Lower leg skin (tissue), 3 donors: ENCODE data around the gene SLBP.

Experiments
- POLR2A ChIP-seq, 2 donors: fragments of 450-650 bp; IDR thresholded peaks; one replicate each; pipeline ENCODE4 v1.6.1; 2016 to 2017; ENCODE audit warnings: antibody characterized with exemption in 2 of 2, mild to moderate bottlenecking in 1 of 2, moderate library complexity in 1 of 2
- TF ChIP-seq, protein P1 (sequence below), 3 donors: fragments of 450-650 bp; IDR thresholded peaks; one replicate each; pipeline ENCODE4 v1.5.1; 2016; ENCODE audit warnings: antibody characterized with exemption in 3 of 3, mild to moderate bottlenecking in 3 of 3, moderate library complexity in 2 of 3

DNA sequence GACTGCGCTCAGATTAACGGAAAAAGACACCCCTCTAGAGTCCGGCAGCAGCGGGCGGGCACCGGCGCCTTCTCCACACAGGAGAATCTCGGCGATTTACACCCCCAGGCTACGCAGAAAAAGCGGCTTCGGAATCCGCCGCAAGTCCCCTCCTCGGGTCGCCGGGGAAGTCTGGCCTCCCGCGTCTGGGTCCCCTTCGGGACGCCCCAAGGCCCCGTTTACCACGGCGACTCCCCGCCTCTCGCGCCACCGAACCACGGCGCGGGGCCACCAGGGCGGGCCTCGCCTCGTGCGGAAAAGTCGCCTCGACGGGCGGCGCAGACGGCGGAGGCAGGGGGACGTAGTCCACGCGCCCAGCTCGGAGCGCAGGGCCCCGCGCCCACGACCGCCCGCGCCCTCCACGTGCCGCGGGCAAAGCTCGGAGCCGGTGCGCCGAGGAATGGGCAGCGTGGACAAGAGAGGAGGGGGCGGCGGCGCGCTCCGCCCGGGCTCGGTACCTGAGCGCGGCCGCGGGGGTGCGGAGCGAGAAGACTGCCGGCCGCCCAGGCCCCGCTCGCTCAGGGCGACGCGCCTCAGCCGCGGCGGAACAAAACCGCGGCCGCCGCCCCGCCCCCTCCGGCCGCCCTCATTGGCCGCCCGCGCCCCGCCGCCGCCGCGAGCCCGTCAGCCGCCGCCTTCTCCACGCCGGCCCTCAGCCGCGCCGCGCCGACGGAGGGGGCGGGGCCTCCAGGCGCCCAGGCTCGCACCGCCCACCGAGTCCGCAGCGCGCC is 28.2 kb downstream of the SLBP start, which contains the start of gene FAM53A:
- TF ChIP-seq, protein P1, sequence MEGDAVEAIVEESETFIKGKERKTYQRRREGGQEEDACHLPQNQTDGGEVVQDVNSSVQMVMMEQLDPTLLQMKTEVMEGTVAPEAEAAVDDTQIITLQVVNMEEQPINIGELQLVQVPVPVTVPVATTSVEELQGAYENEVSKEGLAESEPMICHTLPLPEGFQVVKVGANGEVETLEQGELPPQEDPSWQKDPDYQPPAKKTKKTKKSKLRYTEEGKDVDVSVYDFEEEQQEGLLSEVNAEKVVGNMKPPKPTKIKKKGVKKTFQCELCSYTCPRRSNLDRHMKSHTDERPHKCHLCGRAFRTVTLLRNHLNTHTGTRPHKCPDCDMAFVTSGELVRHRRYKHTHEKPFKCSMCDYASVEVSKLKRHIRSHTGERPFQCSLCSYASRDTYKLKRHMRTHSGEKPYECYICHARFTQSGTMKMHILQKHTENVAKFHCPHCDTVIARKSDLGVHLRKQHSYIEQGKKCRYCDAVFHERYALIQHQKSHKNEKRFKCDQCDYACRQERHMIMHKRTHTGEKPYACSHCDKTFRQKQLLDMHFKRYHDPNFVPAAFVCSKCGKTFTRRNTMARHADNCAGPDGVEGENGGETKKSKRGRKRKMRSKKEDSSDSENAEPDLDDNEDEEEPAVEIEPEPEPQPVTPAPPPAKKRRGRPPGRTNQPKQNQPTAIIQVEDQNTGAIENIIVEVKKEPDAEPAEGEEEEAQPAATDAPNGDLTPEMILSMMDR (IDR thresholded peaks at IDR 0.05), result no peak
- no peak for TF ChIP-seq POLR2A (IDR thresholded peaks at IDR 0.05)
